ENCODE data around the gene LRRC8B. TPM values are rescaled to one million over a fixed set of nuclear protein-coding genes. Genes with fewer than 3 reads are reported as not detected.

Gene LRRC8B
- total and polyA plus RNA-seq, 9 of the 15 experiments (the other 6 are each of a cell fraction or from before 2014, with no cell fraction given): 4.3 to 43.7 (median 14.4) TPM

- WGBS (ENCODE audit: insufficient coverage, low coverage, missing lambda C conversion rate): 27% methylated on average over 1 of the region's 1 CpG
- H4K20me1 ChIP-seq (replicated peaks; ENCODE audit: control insufficient read depth, insufficient read depth, low read length): no peaks in the 10 kb centered on the region
- intact Hi-C loops (cut with micrococcal nuclease): loop anchor here (10.0 kb wide), 1 partner anchor 352 kb away; no protein-coding TSS in a partner anchor
- no TSS peak for BruUV-seq (replicated peaks)
- H3K4me2 ChIP-seq (ENCODE audit: insufficient read depth, low read length): peak overlapping the region; percentile 62
- peak overlapping the region; percentile 22 to 75; a peak in 3 of 4 replicates for H3K9ac ChIP-seq (ENCODE audit: insufficient read depth in 1 of 2, low read depth in 2 of 2, low read length in 2 of 2)
- H3K27me3 ChIP-seq (ENCODE audit: control insufficient read depth in 2 of 2, insufficient read depth in 2 of 2, low read length in 2 of 2): no peaks in the 10 kb centered on the region
- peaks cover 17% of the 10 kb centered on the region for H3K36me3 ChIP-seq (ENCODE audit: control insufficient read depth, insufficient read depth, low read length)
- H3K79me2 ChIP-seq (ENCODE audit: control insufficient read depth, insufficient read depth, low read length): peaks cover 93% of the 10 kb centered on the region
- CTCF ChIA-PET (ENCODE audit: low intra/inter-chr PET ratio): no interaction called here
- DNase-seq (ENCODE audit: extremely low read depth in 1 of 4, low spot score in 3 of 4) (no peak), ATAC-seq (no peak), FAIRE-seq (no peak)
- H3K27ac ChIP-seq (ENCODE audit: extremely low read depth, low read depth, low read length): peak overlapping the region; percentile 89
- no peak overlapping the region for H3K4me3 ChIP-seq
- H3K4me1 ChIP-seq (replicated peaks in 1 of 2; ENCODE audit: control insufficient read depth in 2 of 2, insufficient read depth in 2 of 2, low read length in 2 of 2): peaks cover 26 to 81% of the 10 kb centered on the region in 2 experiments
- no peaks in the 10 kb centered on the region for H3K9me1 ChIP-seq (ENCODE audit: control insufficient read depth, insufficient read depth, low read length)
- H2AFZ ChIP-seq (ENCODE audit: low read depth, low read length): no peak overlapping the region
- in situ Hi-C loops (cut with MboI): no loop called here
- no peaks in the 10 kb centered on the region for H3K9me3 ChIP-seq (replicated peaks; ENCODE audit: control insufficient read depth, insufficient read depth, low read depth, low read length)
- TF ChIP-seq MLLT1 (IDR thresholded peaks at IDR 0.05): no peak
- TF ChIP-seq ZNF23 (CRISPR knock-in tag; IDR thresholded peaks at IDR 0.05): 0 out of 2 replicates have a peak, but pooled peaks have one; percentile 6
- 0 out of 2 replicates have a peak, but pooled peaks have one; percentile 5 for TF ChIP-seq MECOM (CRISPR knock-in tag; IDR thresholded peaks at IDR 0.05)
- no peak for TF ChIP-seq CREBBP (IDR thresholded peaks at IDR 0.05; ENCODE audit: low read depth, low read length)
- no peak for TF ChIP-seq GTF2F1 (IDR thresholded peaks at IDR 0.05; ENCODE audit: low read depth, low read length)
- no peak for TF ChIP-seq SPI1 (IDR thresholded peaks at IDR 0.05; ENCODE audit: borderline replicate concordance, low read depth, low read length)
- no peak for TF ChIP-seq ZSCAN32 (CRISPR knock-in tag; IDR thresholded peaks at IDR 0.05)
- TF ChIP-seq CHD4 (IDR thresholded peaks at IDR 0.05; ENCODE audit: insufficient read depth, insufficient replicate concordance, low read depth, low read length, poor library complexity, severe bottlenecking): no peak
- 0 out of 2 replicates have a peak, but pooled peaks have one; percentile 5 for TF ChIP-seq ZNF766 (CRISPR knock-in tag; conservative IDR thresholded peaks at IDR 0.05)
- no peak for TF ChIP-seq TAF9B (IDR thresholded peaks at IDR 0.05; ENCODE audit: partially characterized antibody)
- no peak for TF ChIP-seq RBM15 (IDR thresholded peaks at IDR 0.05; ENCODE audit: insufficient read depth, low read length)
- peak; percentile 96 for TF ChIP-seq ZNF24 (IDR thresholded peaks at IDR 0.05)
- no peak for TF ChIP-seq KDM2B (CRISPR knock-in tag; IDR thresholded peaks at IDR 0.05)
- 0 out of 2 replicates have a peak, but pooled peaks have one; percentile 14 for TF ChIP-seq ZNF311 (CRISPR knock-in tag; IDR thresholded peaks at IDR 0.05)
- no peak for TF ChIP-seq SMAD1 (IDR thresholded peaks at IDR 0.05; ENCODE audit: low read depth, low read length, partially characterized antibody)
- TF ChIP-seq ZNF785 (CRISPR knock-in tag; IDR thresholded peaks at IDR 0.05): no peak
- TF ChIP-seq SMAD2 (IDR thresholded peaks at IDR 0.05; ENCODE audit: low read depth, low read length): no peak
- no peak for TF ChIP-seq MCM3 (IDR thresholded peaks at IDR 0.05)
- no peak for TF ChIP-seq FOXM1 (IDR thresholded peaks at IDR 0.05; ENCODE audit: low read depth)
- TF ChIP-seq FOXM1 (CRISPR knock-in tag; IDR thresholded peaks at IDR 0.05; ENCODE audit: low read depth): no peak
- POLR2A ChIA-PET: interaction anchor here (1.7 to 2.7 kb wide), 2 partner anchors 9 kb away, joined by 5 to 8 read pairs; no protein-coding TSS in a partner anchor
Measured at GRCh38 chr1:89542345-89542744, 17.7 kb downstream of the LRRC8B start.
